Prostate gland (tissue), 2 donors: ENCODE results near the gene GPR155. TPM values are rescaled to one million over a fixed set of nuclear protein-coding genes. Genes with fewer than 3 reads are reported as not detected.

Experiments
- DNase-seq: peaks from one replicate; pipeline ENCODE4 v3.0.0-alpha.2; 2019; ENCODE audit warnings: low spot score
- H3K27ac ChIP-seq, 2 donors: fragments of 200-600 bp; sonication (generic); 2 replicates each; pipeline ENCODE4 v1.5.1; 2017 to 2019
- H3K27me3 ChIP-seq: fragments of 200-600 bp; sonication (generic); replicated peaks from 2 replicates; pipeline ENCODE4 v1.5.1; 2019; ENCODE audit not compliant: insufficient read depth
- H3K36me3 ChIP-seq, 2 donors: fragments of 200-600 bp; sonication (generic); 1 replicate in 1 of 2; 2 replicates in 1 of 2; pipeline versions ENCODE4 v1.5.1 to v1.8.1; 2017 to 2019
- H3K4me1 ChIP-seq: fragments of 200-600 bp; sonication (generic); replicated peaks from 2 replicates; pipeline ENCODE4 v1.5.1; 2019
- H3K4me3 ChIP-seq, 2 donors: fragments of 200-600 bp; sonication (generic); 2 replicates each; pipeline ENCODE4 v1.5.1; 2017 to 2019
- H3K9me3 ChIP-seq: fragments of 200-600 bp; sonication (generic); 2 replicates; pipeline ENCODE4 v1.5.1; 2017
- CTCF ChIP-seq, 4 experiments: fragments of 200-600 bp in 2 of 4; fragments of 450-650 bp in 2 of 4; sonication (generic) in 2 of 4; IDR thresholded peaks; 1 replicate in 3 of 4; 2 replicates in 1 of 4; pipeline ENCODE4 v1.5.1; 2016 to 2019; ENCODE audit warnings: antibody characterized with exemption in 4 of 4, mild to moderate bottlenecking in 2 of 4, moderate library complexity in 2 of 4
- POLR2A ChIP-seq: fragments of 450-650 bp; IDR thresholded peaks from one replicate; pipeline ENCODE4 v1.6.1; 2016; ENCODE audit warnings: antibody characterized with exemption, mild to moderate bottlenecking
- POLR2AphosphoS5 ChIP-seq: sonication (generic); formaldehyde crosslinking; IDR thresholded peaks from one replicate; pipeline ENCODE4 v1.6.1; 2017; ENCODE audit warnings: antibody characterized with exemption
- WGBS: methylation state at CpG from one replicate; pipeline ENCODE4 v1.1.5; 2018; 5-methylcytosine and 5-hydroxymethylcytosine counted together
- intact Hi-C: fragments of 100-400 bp; cut with DNase I; formaldehyde crosslinking; loops from one replicate; pipeline ENCODE4 v1.14.2; 2022
- total RNA-seq, 2 donors: library from RNA; depleted of rRNA; stranded (reverse); fragments of >200 nt; gene quantifications; one replicate each; pipeline ENCODE4 v1.1.0, GENCODE V29; 2016

The GPR155 gene
- total RNA-seq, 2 donors from 2014 or later = 3.7 to 4.5 TPM

DNA sequence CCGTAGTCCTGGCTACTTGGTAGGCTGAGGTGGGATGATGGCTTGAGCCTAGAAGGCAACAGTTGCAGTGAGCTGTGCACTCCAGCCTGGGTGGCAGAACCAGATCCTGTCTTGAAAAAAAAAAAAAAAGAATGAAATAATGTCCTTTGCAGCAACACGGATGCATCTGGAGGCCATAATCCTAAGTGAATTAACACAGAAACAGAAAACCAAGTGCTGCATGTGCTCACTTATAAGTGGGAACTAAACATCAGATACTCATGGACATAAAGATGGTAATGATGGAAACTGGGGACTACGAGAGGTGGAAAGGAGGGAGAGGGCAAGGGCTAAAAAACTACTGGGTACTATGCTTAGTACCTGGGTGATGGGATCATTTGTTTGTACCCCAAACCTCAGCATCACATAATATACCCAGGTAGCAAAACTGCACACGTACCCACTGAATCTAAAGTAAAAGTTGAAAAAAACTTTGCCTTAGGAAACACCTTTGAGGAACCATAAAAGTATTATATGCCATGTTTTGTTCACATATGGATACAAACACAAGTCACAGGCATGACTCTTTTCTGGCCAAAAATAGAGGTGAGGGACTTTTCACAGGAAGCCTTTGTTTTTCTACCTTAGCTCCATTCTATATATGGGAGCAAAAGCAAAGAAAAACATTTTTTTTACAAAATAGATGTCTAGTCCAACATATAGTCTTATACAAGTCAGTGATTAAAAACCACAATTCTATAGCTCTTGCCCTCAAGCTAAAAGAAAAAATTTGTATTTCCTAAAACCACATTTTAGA lies 36.6 kb downstream of the GPR155 start:
- Histone ChIP-seq H3K4me3 (no peak overlapping the region), H3K36me3 (no peaks in the 10 kb centered on the region), H3K4me1 (no peaks in the 10 kb centered on the region), H3K9me3 (no peaks in the 10 kb centered on the region), H3K27ac (no peak overlapping the region), H3K27me3 (no peaks in the 10 kb centered on the region)
- no peak for DNase-seq
- 82% methylated on average over 4 of the region's 4 CpGs for WGBS
- no peak for TF ChIP-seq CTCF (IDR thresholded peaks at IDR 0.05)
- TF ChIP-seq POLR2A = no peak
- TF ChIP-seq POLR2AphosphoS5 = no peak
- intact Hi-C loops = no loop called here

DNA sequence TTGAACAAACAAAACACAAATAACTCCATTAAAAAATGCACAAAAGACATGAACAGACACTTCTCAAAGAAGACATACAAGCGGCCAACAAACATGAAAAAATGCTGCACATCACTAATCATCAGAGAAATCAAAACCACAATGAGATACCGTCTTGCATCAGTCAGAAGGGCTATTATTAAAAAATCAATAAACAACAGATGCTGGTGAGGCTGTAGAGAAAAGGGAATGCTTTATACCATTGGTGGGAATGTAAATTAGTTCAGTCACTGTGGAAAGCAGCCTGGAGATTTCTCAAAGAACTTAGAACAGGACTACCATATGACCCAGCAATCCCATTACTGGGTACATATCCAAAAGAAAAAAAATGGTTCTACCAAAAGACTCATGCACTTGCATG lies 37.8 kb downstream of the GPR155 start:
- Histone ChIP-seq H3K4me3 (no peak overlapping the region), H3K4me1 (no peaks in the 10 kb centered on the region), H3K27me3 (no peaks in the 10 kb centered on the region), H3K27ac (no peak overlapping the region), H3K9me3 (no peaks in the 10 kb centered on the region), H3K36me3 (no peaks in the 10 kb centered on the region)
- TF ChIP-seq CTCF (IDR thresholded peaks at IDR 0.05) (no peak), POLR2AphosphoS5 (no peak), POLR2A (no peak)
- intact Hi-C loops = no loop called here
- WGBS = 94% methylated on average over 2 of the region's 2 CpGs
- no peak for DNase-seq

DNA sequence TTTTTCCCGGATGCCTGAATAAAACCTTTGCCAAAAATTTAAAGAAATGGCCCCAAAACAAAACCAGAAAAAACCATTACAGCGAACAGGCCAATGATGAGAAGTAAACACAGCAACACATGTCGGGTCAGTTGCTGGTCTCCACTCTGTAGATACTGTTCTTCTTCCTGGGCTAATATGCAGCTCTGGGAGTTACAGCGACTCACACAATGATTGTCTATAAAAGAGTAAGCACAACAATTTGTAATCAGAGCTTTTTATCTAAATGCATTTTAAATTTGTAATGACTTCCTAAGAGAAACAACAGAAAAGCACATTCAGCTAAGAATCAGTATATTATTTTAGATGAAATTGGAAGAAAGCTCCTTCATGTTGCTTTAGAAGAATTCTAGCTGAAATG lies 40.3 kb downstream of the GPR155 start:
- TF ChIP-seq POLR2A (no peak), CTCF (IDR thresholded peaks at IDR 0.05) (no peak), POLR2AphosphoS5 (no peak)
- Histone ChIP-seq H3K9me3 (no peaks in the 10 kb centered on the region), H3K4me1 (no peaks in the 10 kb centered on the region), H3K4me3 (no peak overlapping the region), H3K27ac (no peak overlapping the region), H3K27me3 (no peaks in the 10 kb centered on the region), H3K36me3 (no peaks in the 10 kb centered on the region)
- intact Hi-C loops = no loop called here
- DNase-seq = no peak
- WGBS = 68% methylated on average over 4 of the region's 4 CpGs

- H3K4me1 ChIP-seq = no peaks in the 10 kb centered on the region
- H3K4me3 ChIP-seq = no peak overlapping the region
- no peak for TF ChIP-seq CTCF (IDR thresholded peaks at IDR 0.05)
- no peak for TF ChIP-seq POLR2AphosphoS5
- no peak for TF ChIP-seq POLR2A
- H3K9me3 ChIP-seq = no peaks in the 10 kb centered on the region
- no peak for DNase-seq
- no peak overlapping the region for H3K27ac ChIP-seq
- 76% methylated on average over 3 of the region's 3 CpGs for WGBS
- intact Hi-C loops = no loop called here
- no peaks in the 10 kb centered on the region for H3K36me3 ChIP-seq
- no peaks in the 10 kb centered on the region for H3K27me3 ChIP-seq
These were observed 41.6 kb downstream of the GPR155 start for GRCh38 chr2:174445248-174445647.

GRCh38 chr2:174444761-174445160 lies 42.1 kb downstream of the GPR155 start:
- TF ChIP-seq CTCF (IDR thresholded peaks at IDR 0.05) (no peak), POLR2AphosphoS5 (no peak), POLR2A (no peak)
- H3K4me3 ChIP-seq = no peak overlapping the region
- no peak overlapping the region for H3K27ac ChIP-seq
- DNase-seq = no peak
- H3K9me3 ChIP-seq = no peaks in the 10 kb centered on the region
- intact Hi-C loops = no loop called here
- 47% methylated on average over 6 of the region's 6 CpGs for WGBS
- H3K27me3 ChIP-seq = no peaks in the 10 kb centered on the region
- H3K4me1 ChIP-seq = no peaks in the 10 kb centered on the region
- H3K36me3 ChIP-seq = no peaks in the 10 kb centered on the region
